Activated T-helper 1 cell treated with anti-CD3 and anti-CD28 coated beads, Interleukin-12 subunit alpha, Interleukin-12 subunit beta, Interleukin-2, Interleukin-4 antibody, amounts not matched to agents 30 ng/mL and 10 ng/mL and 1 ng/mL, durations not matched to agents 14 hours and 24 hours and 36 hours (primary cell): ENCODE data around the gene MUC22. TPM values are rescaled to one million over a fixed set of nuclear protein-coding genes. Genes with fewer than 3 reads are reported as not detected.
A peak's percentile ranks its signal among the peaks of the same experiment; 100 is the strongest.
"Not testable (repeated sequence)": the region's sequence is repeated elsewhere in the genome, so short reads cannot be mapped to it uniquely, and the experiment has no call there.

ENCODE experiments used
- DNase-seq: peaks from one replicate; pipeline ENCODE4 v3.0.0; 2021; ENCODE audit warnings: low spot score
- H3K27ac Mint-ChIP-seq: one replicate; pipeline ENCODE4 v1.8.0; 2021; ENCODE audit warnings: mild to moderate bottlenecking, mixed read lengths
- H3K27me3 Mint-ChIP-seq: one replicate; pipeline ENCODE4 v1.8.0; 2022; ENCODE audit warnings: mild to moderate bottlenecking, moderate library complexity, mixed read lengths; ENCODE audit not compliant: insufficient read depth
- H3K36me3 Mint-ChIP-seq: one replicate; pipeline ENCODE4 v1.8.0; 2021; ENCODE audit warnings: low read depth, mixed read lengths
- H3K4me1 Mint-ChIP-seq: one replicate; pipeline ENCODE4 v1.8.0; 2021; ENCODE audit warnings: low read depth, mixed read lengths
- H3K4me3 Mint-ChIP-seq: one replicate; pipeline ENCODE4 v1.8.0; 2021; ENCODE audit warnings: mild to moderate bottlenecking, moderate library complexity, mixed read lengths
- H3K9me3 Mint-ChIP-seq: one replicate; pipeline ENCODE4 v1.8.0; 2021; ENCODE audit warnings: mixed read lengths
- intact Hi-C: fragments of 100-400 bp; cut with micrococcal nuclease; formaldehyde crosslinking; loops from one replicate; pipeline ENCODE4 v1.15.1; 2024
- total RNA-seq: library from RNA; stranded (reverse); gene quantifications from 2 replicates; pipeline ENCODE4 v1.2.3, GENCODE V29; 2022

MUC22 gene
- total RNA-seq, result not detected in 2 replicates

DNA sequence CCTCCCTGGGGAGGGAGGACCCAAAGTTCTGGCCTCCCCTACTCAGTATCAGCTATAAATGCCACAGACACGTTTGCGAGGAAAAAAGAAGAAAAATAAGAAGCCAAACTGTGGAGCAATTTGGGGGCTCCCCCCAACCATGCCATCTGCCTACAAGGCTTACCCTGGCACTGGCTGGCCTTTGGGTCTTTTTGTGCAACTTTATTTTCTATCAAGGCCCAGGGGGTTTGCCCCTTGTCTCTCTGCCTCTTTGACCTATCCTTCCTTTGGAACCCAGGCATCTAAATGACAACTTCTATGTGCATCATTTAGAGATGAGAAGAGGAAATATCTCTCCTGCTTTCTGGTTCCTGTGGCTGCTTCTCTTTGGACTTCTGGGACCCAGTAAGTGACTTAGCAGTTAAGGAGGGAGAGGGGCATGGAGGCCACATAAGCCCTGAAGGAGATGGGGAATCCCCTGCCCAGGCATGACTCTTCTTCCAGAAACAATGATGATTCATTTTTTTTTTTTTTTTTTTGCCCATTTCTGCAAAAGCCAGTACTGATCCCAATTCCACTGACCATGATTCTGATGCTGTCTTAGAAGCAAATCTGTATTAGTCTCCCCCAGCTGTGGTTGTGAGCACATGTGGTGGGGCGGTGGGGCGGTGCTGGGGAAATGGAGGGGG is at the start of gene MUC22:
Gene MUC22 (plus strand): TSS at position 82 of the 668 bp plus-strand sequence. CDS start 233 bp downstream, at position 315.
- H3K36me3 Mint-ChIP-seq, result no peaks in the 10 kb centered on the region
- no peaks in the 10 kb centered on the region for H3K9me3 Mint-ChIP-seq
- DNase-seq, result no peak
- H3K27me3 Mint-ChIP-seq, result peaks cover 17% of the 10 kb centered on the region
- H3K4me3 Mint-ChIP-seq, result no peak within 1 kb of the TSS
- H3K27ac Mint-ChIP-seq, result no peak within 1 kb of the TSS
- intact Hi-C loops, result no loop called here
- H3K4me1 Mint-ChIP-seq, result peaks cover 10% of the 10 kb centered on the region

GRCh38 chr6:30960907-30961673 is 49.2 kb upstream of the MUC22 start:
- Mint-ChIP-seq H3K27ac (no peak overlapping the region), H3K4me1 (peaks cover 10% of the 10 kb centered on the region), H3K4me3 (no peak overlapping the region), H3K36me3 (no peaks in the 10 kb centered on the region), H3K9me3 (no peaks in the 10 kb centered on the region), H3K27me3 (peaks cover 43% of the 10 kb centered on the region)
- DNase-seq, result no peak
- intact Hi-C loops, result no loop called here

- Mint-ChIP-seq H3K27me3 (peaks cover 39% of the 10 kb centered on the region), H3K4me1 (peaks cover 10% of the 10 kb centered on the region), H3K9me3 (no peaks in the 10 kb centered on the region), H3K27ac (no peak overlapping the region), H3K36me3 (no peaks in the 10 kb centered on the region), H3K4me3 (no peak overlapping the region)
- intact Hi-C loops, result no loop called here
- no peak for DNase-seq
These were observed 47.6 kb upstream of the MUC22 start for GRCh38 chr6:30962716-30963115.

GRCh38 chr6:30963641-30964040 is 46.6 kb upstream of the MUC22 start:
- Mint-ChIP-seq H3K4me3 (no peak overlapping the region), H3K4me1 (peaks cover 10% of the 10 kb centered on the region), H3K27me3 (peaks cover 31% of the 10 kb centered on the region), H3K36me3 (no peaks in the 10 kb centered on the region), H3K9me3 (no peaks in the 10 kb centered on the region), H3K27ac (no peak overlapping the region)
- DNase-seq, result no peak
- intact Hi-C loops, result no loop called here

DNA sequence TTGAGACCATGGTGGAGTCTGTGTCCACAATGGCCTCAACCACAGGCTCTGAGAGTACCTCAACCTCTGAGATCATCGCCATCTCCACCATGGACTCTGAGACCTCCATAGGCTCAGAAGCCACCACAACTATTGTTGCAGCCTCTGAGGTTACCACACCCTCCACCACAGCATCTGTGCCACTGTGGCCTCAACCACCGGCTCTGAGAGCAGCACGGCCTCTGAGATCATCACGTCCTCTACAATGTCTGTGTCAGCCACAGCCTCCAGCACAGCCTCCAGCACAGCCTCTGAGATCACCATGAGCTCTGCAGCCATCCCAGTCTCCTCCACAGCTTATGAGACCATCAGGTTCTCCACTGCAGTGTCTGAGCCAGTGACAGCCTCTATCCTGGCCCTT is 46.2 kb upstream of the MUC22 start:
- H3K27me3 Mint-ChIP-seq, result peaks cover 29% of the 10 kb centered on the region
- intact Hi-C loops, result no loop called here
- no peaks in the 10 kb centered on the region for H3K9me3 Mint-ChIP-seq
- H3K4me3 Mint-ChIP-seq, result no peak overlapping the region
- peak; percentile 6 for DNase-seq
- H3K4me1 Mint-ChIP-seq, result peaks cover 10% of the 10 kb centered on the region
- no peaks in the 10 kb centered on the region for H3K36me3 Mint-ChIP-seq
- no peak overlapping the region for H3K27ac Mint-ChIP-seq

GRCh38 chr6:30965140-30965601 is 45.1 kb upstream of the MUC22 start:
- DNase-seq, result no peak
- Mint-ChIP-seq H3K27me3 (peaks cover 22% of the 10 kb centered on the region), H3K27ac (no peak overlapping the region), H3K4me3 (no peak overlapping the region), H3K36me3 (no peaks in the 10 kb centered on the region), H3K4me1 (peaks cover 15% of the 10 kb centered on the region), H3K9me3 (no peaks in the 10 kb centered on the region)
- intact Hi-C loops, result no loop called here

DNA sequence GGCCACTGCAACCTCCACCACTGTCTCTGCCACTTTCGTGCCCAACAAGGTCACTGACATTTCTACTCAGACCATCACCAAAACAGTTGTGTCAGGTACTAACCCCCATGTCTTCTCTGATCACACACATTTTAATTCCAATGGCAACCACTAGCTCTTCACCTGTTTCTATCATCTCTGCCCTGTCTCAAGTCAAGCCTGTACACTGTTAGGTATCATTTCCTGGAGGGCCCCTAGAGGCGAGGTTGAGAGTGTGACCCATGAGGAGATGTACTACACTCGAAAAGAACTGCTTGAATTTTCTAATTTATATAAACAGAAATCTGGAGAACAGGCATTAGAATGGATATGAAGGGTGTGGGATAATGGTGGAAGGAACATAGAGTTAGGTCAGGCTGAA is 44.1 kb upstream of the MUC22 start:
- H3K27ac Mint-ChIP-seq, result no peak overlapping the region
- intact Hi-C loops, result no loop called here
- DNase-seq, result no peak
- H3K27me3 Mint-ChIP-seq, result peaks cover 17% of the 10 kb centered on the region
- no peak overlapping the region for H3K4me3 Mint-ChIP-seq
- no peaks in the 10 kb centered on the region for H3K36me3 Mint-ChIP-seq
- peaks cover 15% of the 10 kb centered on the region for H3K4me1 Mint-ChIP-seq
- H3K9me3 Mint-ChIP-seq, result no peaks in the 10 kb centered on the region

GRCh38 chr6:30969171-30969570 is 41.1 kb upstream of the MUC22 start:
- H3K27ac Mint-ChIP-seq, H3K36me3 Mint-ChIP-seq, DNase-seq, H3K9me3 Mint-ChIP-seq, intact Hi-C loops, H3K4me3 Mint-ChIP-seq: not testable (repeated sequence)
- Mint-ChIP-seq H3K27me3 (peaks cover 17% of the 10 kb centered on the region), H3K4me1 (peaks cover 13% of the 10 kb centered on the region)

GRCh38 chr6:30970946-30971345 is 39.3 kb upstream of the MUC22 start:
- Mint-ChIP-seq H3K27me3 (peaks cover 19% of the 10 kb centered on the region), H3K9me3 (no peaks in the 10 kb centered on the region), H3K27ac (no peak overlapping the region)

DNA sequence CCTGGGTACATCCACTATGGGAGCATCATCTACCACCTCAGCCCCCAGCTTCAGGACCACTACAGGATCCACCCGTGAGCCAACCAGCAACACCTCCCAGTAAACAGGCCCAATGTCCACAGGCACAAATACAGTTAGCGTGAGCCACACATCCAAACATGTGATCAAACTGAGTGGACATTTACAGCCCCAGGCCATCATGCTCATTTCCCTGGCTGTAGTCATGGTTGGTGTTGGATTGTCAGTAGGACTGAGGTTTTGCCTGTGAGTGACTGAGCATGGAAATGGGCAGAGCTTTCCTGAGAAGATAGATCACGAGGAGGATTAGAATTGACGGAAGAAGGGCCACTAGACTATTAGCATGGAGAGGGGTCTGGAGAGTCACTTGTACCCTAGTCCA is 37.5 kb upstream of the MUC22 start:
- intact Hi-C loops, result no loop called here
- peaks cover 5% of the 10 kb centered on the region for H3K4me1 Mint-ChIP-seq
- no peak overlapping the region for H3K27ac Mint-ChIP-seq
- no peaks in the 10 kb centered on the region for H3K36me3 Mint-ChIP-seq
- no peak for DNase-seq
- H3K27me3 Mint-ChIP-seq, result peaks cover 18% of the 10 kb centered on the region
- no peaks in the 10 kb centered on the region for H3K9me3 Mint-ChIP-seq
- H3K4me3 Mint-ChIP-seq, result no peak overlapping the region

More at GRCh38 chr6:30970946-30971345, 39.3 kb upstream of the MUC22 start:
- intact Hi-C loops, result no loop called here
- Mint-ChIP-seq H3K4me1 (peaks cover 5% of the 10 kb centered on the region), H3K4me3 (no peak overlapping the region), H3K36me3 (no peaks in the 10 kb centered on the region)
- no peak for DNase-seq

DNA sequence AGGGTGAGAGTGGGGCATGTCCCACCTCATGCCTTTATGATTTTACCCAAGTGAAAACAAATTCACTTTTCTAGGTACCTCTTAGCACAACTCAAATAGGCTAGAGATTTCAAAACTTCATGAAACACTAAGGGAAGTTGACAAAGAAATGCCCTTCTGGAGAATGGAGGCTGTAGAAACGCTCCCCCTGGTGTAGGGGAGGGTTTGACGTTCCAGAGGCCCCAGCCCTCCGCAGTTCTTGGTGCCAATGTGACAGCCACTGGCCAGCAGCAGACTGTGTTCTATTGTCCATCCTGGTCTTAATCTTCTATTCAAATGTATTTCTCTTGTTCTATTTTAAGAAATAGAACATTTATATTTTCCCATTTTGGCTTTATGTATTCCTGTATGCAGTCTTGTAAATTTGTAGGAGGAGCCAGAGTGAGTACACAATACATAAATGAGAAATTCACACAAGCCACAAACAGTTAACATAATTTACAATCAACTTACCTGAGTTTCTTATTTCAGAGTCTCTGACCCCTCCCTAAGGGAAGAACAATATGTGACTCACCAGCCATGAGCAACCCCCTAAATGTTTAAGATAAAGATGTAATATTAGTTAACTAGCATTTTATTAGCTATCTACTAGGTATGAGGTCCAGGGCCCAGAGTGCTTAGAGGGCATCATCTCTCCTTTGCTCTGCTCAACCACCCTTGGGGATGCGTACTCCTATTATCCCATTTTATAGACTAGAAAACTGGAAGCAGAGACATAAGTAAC is 35.6 kb upstream of the MUC22 start:
- peaks cover 34% of the 10 kb centered on the region for H3K27me3 Mint-ChIP-seq
- no peaks in the 10 kb centered on the region for H3K4me1 Mint-ChIP-seq

GRCh38 chr6:30979141-30979540 is 31.1 kb upstream of the MUC22 start:
- peaks cover 52% of the 10 kb centered on the region for H3K27me3 Mint-ChIP-seq
- DNase-seq, result no peak
- intact Hi-C loops, result no loop called here
- H3K9me3 Mint-ChIP-seq, result no peaks in the 10 kb centered on the region
- H3K36me3 Mint-ChIP-seq, result no peaks in the 10 kb centered on the region
- no peak overlapping the region for H3K27ac Mint-ChIP-seq
- H3K4me3 Mint-ChIP-seq, result no peak overlapping the region
- H3K4me1 Mint-ChIP-seq, result no peaks in the 10 kb centered on the region

More for the DNA sequence above, 35.6 kb upstream of the MUC22 start:
- Mint-ChIP-seq H3K27ac (no peak overlapping the region), H3K9me3 (no peaks in the 10 kb centered on the region), H3K4me3 (no peak overlapping the region), H3K36me3 (no peaks in the 10 kb centered on the region)
- intact Hi-C loops, result no loop called here
- DNase-seq, result no peak

- Mint-ChIP-seq H3K36me3 (no peaks in the 10 kb centered on the region), H3K27ac (no peak overlapping the region), H3K4me1 (no peaks in the 10 kb centered on the region), H3K4me3 (no peak overlapping the region), H3K27me3 (peaks cover 49% of the 10 kb centered on the region), H3K9me3 (no peaks in the 10 kb centered on the region)
- DNase-seq, result no peak
- intact Hi-C loops, result no loop called here
These were observed 30.6 kb upstream of the MUC22 start for GRCh38 chr6:30979690-30980089.
